BLaER1 (cell line): ENCODE results near the gene MUC21.

Experiments
- H3K27ac ChIP-seq: shearing (Covaris generic); formaldehyde crosslinking; 2 replicates; pipeline ENCODE4 v1.8.1; 2022
- H3K27me3 ChIP-seq: shearing (Covaris generic); formaldehyde crosslinking; 2 replicates; pipeline ENCODE4 v1.8.1; 2022
- H3K36me3 ChIP-seq: shearing (Covaris generic); formaldehyde crosslinking; 2 replicates; pipeline ENCODE4 v1.8.1; 2022
- H3K4me1 ChIP-seq: shearing (Covaris generic); formaldehyde crosslinking; 2 replicates; pipeline ENCODE4 v1.8.1; 2022
- H3K4me2 ChIP-seq: shearing (Covaris generic); formaldehyde crosslinking; 2 replicates; pipeline ENCODE4 v1.8.1; 2022
- H3K4me3 ChIP-seq: shearing (Covaris generic); formaldehyde crosslinking; 2 replicates; pipeline ENCODE4 v1.8.1; 2022
- H3K9ac ChIP-seq: shearing (Covaris generic); formaldehyde crosslinking; 2 replicates; pipeline ENCODE4 v1.8.1; 2022
- H3K9me3 ChIP-seq: shearing (Covaris generic); formaldehyde crosslinking; 2 replicates; pipeline ENCODE4 v1.8.1; 2022
- H4K20me1 ChIP-seq: shearing (Covaris generic); formaldehyde crosslinking; 2 replicates; pipeline ENCODE4 v1.8.1; 2022
- Cebpa-rat ChIP-seq: shearing (Covaris generic); IDR thresholded peaks from 2 replicates; pipeline ENCODE4 v1.8.1; 2022

The MUC21 gene

GRCh38 chr6:31025595-31025994, 42.1 kb downstream of the MUC21 start:
- no peaks in the 10 kb centered on the region for H3K4me1 ChIP-seq
- H3K9ac ChIP-seq = no peak overlapping the region
- no peak for TF ChIP-seq Cebpa-rat

GRCh38 chr6:31031095-31031494, 47.6 kb downstream of the MUC21 start:
- no peaks in the 10 kb centered on the region for H3K4me1 ChIP-seq
- no peaks in the 10 kb centered on the region for H3K36me3 ChIP-seq
- no peak for TF ChIP-seq Cebpa-rat
- no peak overlapping the region for H3K9ac ChIP-seq
- H3K27ac ChIP-seq = no peak overlapping the region
- H3K27me3 ChIP-seq = peaks cover 28% of the 10 kb centered on the region
- no peak overlapping the region for H3K4me2 ChIP-seq
- H3K4me3 ChIP-seq = no peak overlapping the region
- H4K20me1 ChIP-seq = no peaks in the 10 kb centered on the region
- peaks cover 3% of the 10 kb centered on the region; the same call in 1 of the 2 replicates for H3K9me3 ChIP-seq

More at GRCh38 chr6:31025595-31025994, 42.1 kb downstream of the MUC21 start:
- peaks cover 28% of the 10 kb centered on the region for H3K27me3 ChIP-seq
- no peak overlapping the region for H3K4me2 ChIP-seq
- H3K27ac ChIP-seq = no peak overlapping the region
- peaks cover 7% of the 10 kb centered on the region; the same call in 1 of the 2 replicates for H3K9me3 ChIP-seq
- no peaks in the 10 kb centered on the region for H4K20me1 ChIP-seq
- H3K4me3 ChIP-seq = no peak overlapping the region
- no peaks in the 10 kb centered on the region for H3K36me3 ChIP-seq

- no peak for TF ChIP-seq Cebpa-rat
Observed at GRCh38 chr6:31033075-31033474, 49.6 kb downstream of the MUC21 start.

GRCh38 chr6:31035862-31036497, 52.5 kb downstream of the MUC21 start:
- Histone ChIP-seq H3K4me2 (no peak overlapping the region), H3K27me3 (no peaks in the 10 kb centered on the region), H3K27ac (no peak overlapping the region), H3K4me1 (no peaks in the 10 kb centered on the region), H3K9me3 (no peaks in the 10 kb centered on the region), H3K9ac (no peak overlapping the region), H3K4me3 (no peak overlapping the region), H3K36me3 (no peaks in the 10 kb centered on the region), H4K20me1 (no peaks in the 10 kb centered on the region)
- no peak for TF ChIP-seq Cebpa-rat

More at GRCh38 chr6:31033075-31033474, 49.6 kb downstream of the MUC21 start:
- no peaks in the 10 kb centered on the region for H3K4me1 ChIP-seq
- H3K27ac ChIP-seq = no peak overlapping the region
- H3K9me3 ChIP-seq = peaks cover 3% of the 10 kb centered on the region; the same call in 1 of the 2 replicates
- peaks cover 13% of the 10 kb centered on the region; the same call in 1 of the 2 replicates for H3K27me3 ChIP-seq
- no peak overlapping the region for H3K4me3 ChIP-seq
- H4K20me1 ChIP-seq = no peaks in the 10 kb centered on the region
- H3K9ac ChIP-seq = no peak overlapping the region
- H3K4me2 ChIP-seq = no peak overlapping the region
- no peaks in the 10 kb centered on the region for H3K36me3 ChIP-seq

- H3K4me3 ChIP-seq = no peak overlapping the region
- no peak overlapping the region for H3K9ac ChIP-seq
- no peaks in the 10 kb centered on the region for H3K36me3 ChIP-seq
- no peaks in the 10 kb centered on the region for H4K20me1 ChIP-seq
- H3K4me2 ChIP-seq = no peak overlapping the region
- no peaks in the 10 kb centered on the region for H3K4me1 ChIP-seq
- H3K9me3 ChIP-seq = no peaks in the 10 kb centered on the region
- H3K27me3 ChIP-seq = no peaks in the 10 kb centered on the region
- TF ChIP-seq Cebpa-rat = no peak
- no peak overlapping the region for H3K27ac ChIP-seq
Observed at GRCh38 chr6:31037169-31037568, 53.7 kb downstream of the MUC21 start.

- no peak for TF ChIP-seq Cebpa-rat
- Histone ChIP-seq H3K9ac (no peak overlapping the region), H3K4me2 (no peak overlapping the region), H3K4me1 (peaks cover under 1% of the 10 kb centered on the region; the same call in 1 of the 2 replicates), H3K27ac (no peak overlapping the region), H3K36me3 (no peaks in the 10 kb centered on the region), H3K4me3 (no peak overlapping the region), H4K20me1 (no peaks in the 10 kb centered on the region), H3K27me3 (no peaks in the 10 kb centered on the region), H3K9me3 (no peaks in the 10 kb centered on the region)
Observed at GRCh38 chr6:31037682-31038081, 54.2 kb downstream of the MUC21 start.

GRCh38 chr6:31038559-31038958, 55.0 kb downstream of the MUC21 start:
- Histone ChIP-seq H3K9me3 (no peaks in the 10 kb centered on the region), H3K27ac (no peak overlapping the region), H3K36me3 (no peaks in the 10 kb centered on the region), H3K4me3 (no peak overlapping the region), H3K27me3 (no peaks in the 10 kb centered on the region), H3K4me1 (peaks cover 8% of the 10 kb centered on the region), H3K9ac (no peak overlapping the region), H4K20me1 (no peaks in the 10 kb centered on the region), H3K4me2 (no peak overlapping the region)
- TF ChIP-seq Cebpa-rat = no peak
